SK-N-SH (cell line): ENCODE data around the gene EXOC6. TPM values are rescaled to one million over a fixed set of nuclear protein-coding genes. Genes with fewer than 3 reads are reported as not detected.

Experiments
- CTCF ChIA-PET: fragments of 300-600, 350-600 bp; formaldehyde crosslinking; extraction: SDS; loops from one replicate; lab custom pipeline; 2021; lab: Yijun Ruan, JAX
- POLR2A ChIA-PET: fragments of 350-600 bp; sonication (Branson Sonifier 250); formaldehyde crosslinking; extraction: SDS; loops from one replicate; lab custom pipeline; 2020; ENCODE audit warnings: antibody characterized with exemption, inconsistent platforms; lab: Yijun Ruan, JAX
- DNase-seq: peaks from one replicate; pipeline ENCODE4 v3.0.0; 2012
- H2AFZ ChIP-seq: fragments of 200-600 bp; sonication (generic); 2 replicates; pipeline ENCODE4 v1.8.1; 2016; ENCODE audit warnings: antibody characterized with exemption, mild to moderate bottlenecking, low read depth
- H3F3A ChIP-seq: fragments of 200-600 bp; sonication (generic); replicated peaks from 2 replicates; pipeline ENCODE3; 2016; ENCODE audit warnings: antibody characterized with exemption, mild to moderate bottlenecking; ENCODE audit not compliant: insufficient read depth
- H3K27ac ChIP-seq, 2 experiments: fragments of 200-500 bp in 1 of 2; fragments of 200-600 bp in 1 of 2; sonication (Bioruptor generic) in 1 of 2; sonication (generic), shearing (Covaris generic) in 1 of 2; 2 replicates each; pipeline versions ENCODE4 v1.5.1 to v1.6.1; 2014 to 2016; ENCODE audit warnings: low read depth in 2 of 2, inconsistent platforms in 1 of 2, low read length in 1 of 2, mild to moderate bottlenecking in 1 of 2, mixed read lengths in 1 of 2
- H3K27me3 ChIP-seq: fragments of 200-600 bp; sonication (generic), shearing (Covaris generic); 2 replicates; pipeline ENCODE4 v1.6.1; 2016; ENCODE audit warnings: mixed run types; ENCODE audit not compliant: insufficient read depth
- H3K36me3 ChIP-seq, 2 experiments: fragments of 200-500 bp in 1 of 2; fragments of 200-600 bp in 1 of 2; sonication (Bioruptor generic) in 1 of 2; sonication (generic) in 1 of 2; replicated peaks in 1 of 2; 2 replicates each; pipeline versions ENCODE3 to v1.5.1; 2014 to 2016; ENCODE audit warnings: low read length in 1 of 2, mild to moderate bottlenecking in 1 of 2; ENCODE audit not compliant: insufficient read depth in 2 of 2, control insufficient read depth in 1 of 2
- H3K4me1 ChIP-seq, 2 experiments: fragments of 200-500 bp in 1 of 2; fragments of 200-600 bp in 1 of 2; sonication (Bioruptor generic) in 1 of 2; sonication (generic), shearing (Covaris generic) in 1 of 2; 2 replicates each; pipeline versions ENCODE4 v1.5.1 to v1.6.1; 2014 to 2016; ENCODE audit warnings: low read depth in 1 of 2, low read length in 1 of 2, mixed run types in 1 of 2; ENCODE audit not compliant: insufficient read depth in 2 of 2, control insufficient read depth in 1 of 2
- H3K4me2 ChIP-seq: fragments of 200-600 bp; sonication (generic), shearing (Covaris generic); 2 replicates; pipeline ENCODE4 v1.6.1; 2017; ENCODE audit warnings: mixed run types
- H3K4me3 ChIP-seq, 2 experiments: fragments of 200-500 bp in 1 of 2; fragments of 200-600 bp in 1 of 2; sonication (Bioruptor generic) in 1 of 2; sonication (generic), shearing (Covaris generic) in 1 of 2; 2 replicates each; pipeline versions ENCODE4 v1.5.1 to v1.8.1; 2014 to 2016; ENCODE audit warnings: low read depth in 2 of 2, inconsistent platforms in 1 of 2, low read length in 1 of 2, mild to moderate bottlenecking in 1 of 2, mixed read lengths in 1 of 2, moderate library complexity in 1 of 2
- H3K79me2 ChIP-seq: fragments of 200-600 bp; sonication (generic); 2 replicates; pipeline ENCODE4 v1.8.1; 2017; ENCODE audit warnings: mild to moderate bottlenecking; ENCODE audit not compliant: insufficient read depth
- H3K9ac ChIP-seq: fragments of 200-600 bp; sonication (generic); 2 replicates; pipeline ENCODE4 v1.6.1; 2017; ENCODE audit warnings: mixed run types
- H3K9me2 ChIP-seq: fragments of 200-600 bp; sonication (generic); 2 replicates; pipeline ENCODE4 v1.6.1; 2017; ENCODE audit warnings: mixed run types
- H3K9me3 ChIP-seq: fragments of 200-600 bp; sonication (generic); 2 replicates; pipeline ENCODE4 v1.6.1; 2017; ENCODE audit warnings: mixed run types, mild to moderate bottlenecking, moderate library complexity
- H4K20me1 ChIP-seq: fragments of 200-600 bp; sonication (generic); 2 replicates; pipeline ENCODE4 v1.6.1; 2017; ENCODE audit warnings: mild to moderate bottlenecking, mixed run types; ENCODE audit not compliant: insufficient read depth
- CTCF ChIP-seq: fragments of 200-600 bp; sonication (generic); IDR thresholded peaks from 2 replicates; pipeline ENCODE4 v1.6.1; 2017; ENCODE audit warnings: antibody characterized with exemption, mild to moderate bottlenecking, moderate library complexity
- ELF1 ChIP-seq: IDR thresholded peaks from 2 replicates; pipeline ENCODE4 v1.4.0; 2012
- EZH2phosphoT487 ChIP-seq: fragments of 200-600 bp; sonication (generic); IDR thresholded peaks from 2 replicates; pipeline ENCODE4 v1.6.1; 2017; ENCODE audit warnings: low read depth, mixed run types, mild to moderate bottlenecking, antibody characterized with exemption, moderate library complexity, borderline replicate concordance
- FOSL2 ChIP-seq: IDR thresholded peaks from 2 replicates; pipeline ENCODE4 v1.4.0; 2012; ENCODE audit warnings: low read depth, mild to moderate bottlenecking, moderate library complexity, borderline replicate concordance
- IRF3 ChIP-seq: fragments of 150-350 bp; IDR thresholded peaks from 2 replicates; pipeline ENCODE4 v1.6.1; 2016; ENCODE audit warnings: mild to moderate bottlenecking, low read depth, low read length
- NFIC ChIP-seq: IDR thresholded peaks from 2 replicates; pipeline ENCODE4 v1.4.0; 2012; ENCODE audit warnings: borderline replicate concordance
- NRF1 ChIP-seq: IDR thresholded peaks from 2 replicates; pipeline ENCODE4 v1.6.1; 2012; ENCODE audit warnings: low read depth, mild to moderate bottlenecking, low read length
- PBX3 ChIP-seq: IDR thresholded peaks from 2 replicates; pipeline ENCODE4; 2012
- RAD21 ChIP-seq: IDR thresholded peaks from 2 replicates; pipeline ENCODE4 v1.6.1; 2012; ENCODE audit warnings: mild to moderate bottlenecking, low read length
- RCOR1 ChIP-seq: fragments of 150-350 bp; IDR thresholded peaks from 2 replicates; pipeline ENCODE4 v1.6.1; 2017; ENCODE audit warnings: antibody characterized with exemption, low read length
- SMC3 ChIP-seq: IDR thresholded peaks from 2 replicates; pipeline ENCODE4 v1.6.1; 2012; ENCODE audit warnings: low read depth, low read length, improper control_type of control experiment
- USF2 ChIP-seq: fragments of 150-350 bp; IDR thresholded peaks from 2 replicates; pipeline ENCODE4 v1.6.1; 2017; ENCODE audit warnings: antibody characterized with exemption, low read length, low read depth, borderline replicate concordance
- YY1 ChIP-seq: IDR thresholded peaks from 2 replicates; pipeline ENCODE4 v1.4.0; 2012; ENCODE audit warnings: low read depth, mild to moderate bottlenecking
- WGBS: methylation state at CpG from one replicate; pipeline ENCODE4 v1.1.6; 2017; ENCODE audit warnings: low lambda C conversion rate; 5-methylcytosine and 5-hydroxymethylcytosine counted together
- polyA plus RNA-seq, 3 experiments: library from polyadenylated mRNA; depleted of rRNA; stranded (reverse); fragments of >200 nt; gene quantifications; 2 replicates each; pipeline ENCODE4 v1.2.3, GENCODE V29; 2012

EXOC6 gene
- polyA plus RNA-seq, 1 of the 3 experiments (the other 2 are of a cell fraction): 2.3 TPM

GRCh38 chr10:93080350-93081046, 232.2 kb downstream of the EXOC6 start:
- Histone ChIP-seq H3K9me3 (no peaks in the 10 kb centered on the region), H3K4me2 (0 out of 2 replicates have a peak overlapping the region, but pooled peaks have one; percentile 49), H3K4me3 (peak overlapping the region; percentile 15 to 42; a peak in 2 of 4 replicates), H3F3A (peaks cover 4% of the 10 kb centered on the region), H3K4me1 (peaks cover 0 to 10% of the 10 kb centered on the region in 2 experiments; a peak in 1 of 4 replicates), H2AFZ (peak overlapping the region; percentile 49; the same call in 1 of the 2 replicates), H3K27ac (no peak overlapping the region), H3K9ac (no peak overlapping the region), H4K20me1 (no peaks in the 10 kb centered on the region), H3K9me2 (no peaks in the 10 kb centered on the region), H3K79me2 (no peaks in the 10 kb centered on the region)
- POLR2A ChIA-PET: no interaction called here
- WGBS: 44% methylated on average over 20 of the region's 22 CpGs
- CTCF ChIA-PET: interaction anchor here (0.5 to 8.6 kb wide), 55 partner anchors 9 to 675 kb away, joined by 3 to 69 read pairs (median 4); partner anchors contain the start of genes CYP26C1 and MYOF
- DNase-seq: peak; percentile 84
- TF ChIP-seq PBX3 (no peak), NRF1 (no peak), FOSL2 (no peak), USF2 (no peak), SMC3 (peak; percentile 84), IRF3 (no peak), ELF1 (no peak), YY1 (no peak), RCOR1 (no peak), NFIC (no peak), RAD21 (peak; percentile 78), CTCF (peak; percentile 88), EZH2phosphoT487 (no peak)
- TF ChIP-seq, all 33 proteins: peak for 3
- no peaks in the 10 kb centered on the region for H3K36me3 ChIP-seq
- peaks cover 9% of the 10 kb centered on the region; the same call in 1 of the 2 replicates for H3K27me3 ChIP-seq
